Measurements from ENCODE around the gene CRNKL1.

CRNKL1 gene

DNA sequence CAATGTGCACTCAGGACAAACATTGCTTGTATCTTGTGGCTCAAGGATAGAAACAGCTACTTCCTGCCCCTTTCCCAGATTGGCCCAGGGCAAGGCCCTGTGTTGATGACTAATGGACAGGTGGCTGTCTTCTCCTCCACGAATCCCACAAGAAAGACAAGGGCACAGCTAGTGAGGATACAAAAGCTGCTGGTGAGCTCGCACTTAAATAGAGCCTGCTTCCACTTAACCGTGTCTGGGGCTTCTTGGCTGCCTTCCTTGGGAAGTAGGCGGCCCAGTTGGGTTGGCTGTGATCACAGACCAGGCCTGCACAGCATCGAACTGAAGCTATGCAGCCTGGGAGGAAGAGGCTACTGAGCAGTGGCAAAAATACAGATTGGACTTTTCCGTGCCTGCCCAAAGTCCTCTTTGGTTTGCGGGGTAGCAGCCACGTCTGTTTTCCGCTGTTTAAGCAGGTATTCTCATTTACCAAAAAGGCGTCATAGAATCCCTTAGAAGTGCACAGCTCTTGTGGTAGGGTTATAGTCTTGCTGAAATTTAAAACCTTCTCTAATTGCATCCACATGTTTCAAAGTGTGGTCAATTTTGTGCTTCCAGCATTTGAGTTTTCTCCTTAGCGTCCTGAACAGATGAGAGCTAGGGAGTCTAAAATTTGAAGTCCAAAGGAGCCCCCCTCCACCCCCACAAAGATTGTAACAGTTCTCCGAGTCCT lies 58.2 kb downstream of the CRNKL1 start:
- Mint-ChIP-seq H3K27me3 (ENCODE audit: low read depth) (peaks cover 4% of the 10 kb centered on the region), H3K36me3 (ENCODE audit: low read depth) (no peaks in the 10 kb centered on the region)
- no peak for DNase-seq (ENCODE audit: low spot score)

GRCh38 chr20:19992996-19993908 lies 59.0 kb downstream of the CRNKL1 start:
- H3K27ac Mint-ChIP-seq = no peak overlapping the region
- peaks cover 4% of the 10 kb centered on the region for H3K27me3 Mint-ChIP-seq (ENCODE audit: low read depth)
- no peak overlapping the region for H3K4me3 Mint-ChIP-seq
- H3K9me3 Mint-ChIP-seq = no peaks in the 10 kb centered on the region
- DNase-seq (ENCODE audit: low spot score) = no peak
- no peaks in the 10 kb centered on the region for H3K36me3 Mint-ChIP-seq (ENCODE audit: low read depth)
- no peaks in the 10 kb centered on the region for H3K4me1 Mint-ChIP-seq (ENCODE audit: low read depth)

More for the DNA sequence above, 58.2 kb downstream of the CRNKL1 start:
- Mint-ChIP-seq H3K9me3 (no peaks in the 10 kb centered on the region), H3K4me3 (no peak overlapping the region), H3K4me1 (ENCODE audit: low read depth) (no peaks in the 10 kb centered on the region), H3K27ac (no peak overlapping the region)

- Mint-ChIP-seq H3K27me3 (ENCODE audit: low read depth) (peaks cover 4% of the 10 kb centered on the region), H3K4me1 (ENCODE audit: low read depth) (no peaks in the 10 kb centered on the region), H3K9me3 (no peaks in the 10 kb centered on the region), H3K36me3 (ENCODE audit: low read depth) (no peaks in the 10 kb centered on the region), H3K4me3 (no peak overlapping the region), H3K27ac (no peak overlapping the region)
- DNase-seq (ENCODE audit: low spot score) = no peak
These were observed 60.4 kb downstream of the CRNKL1 start for GRCh38 chr20:19991854-19992253.

GRCh38 chr20:19991308-19991707 lies 61.0 kb downstream of the CRNKL1 start:
- H3K9me3 Mint-ChIP-seq = no peaks in the 10 kb centered on the region
- H3K4me3 Mint-ChIP-seq = no peak overlapping the region
- no peaks in the 10 kb centered on the region for H3K36me3 Mint-ChIP-seq (ENCODE audit: low read depth)
- no peak overlapping the region for H3K27ac Mint-ChIP-seq
- no peak for DNase-seq (ENCODE audit: low spot score)
- peaks cover 7% of the 10 kb centered on the region for H3K27me3 Mint-ChIP-seq (ENCODE audit: low read depth)
- H3K4me1 Mint-ChIP-seq (ENCODE audit: low read depth) = no peaks in the 10 kb centered on the region

DNA sequence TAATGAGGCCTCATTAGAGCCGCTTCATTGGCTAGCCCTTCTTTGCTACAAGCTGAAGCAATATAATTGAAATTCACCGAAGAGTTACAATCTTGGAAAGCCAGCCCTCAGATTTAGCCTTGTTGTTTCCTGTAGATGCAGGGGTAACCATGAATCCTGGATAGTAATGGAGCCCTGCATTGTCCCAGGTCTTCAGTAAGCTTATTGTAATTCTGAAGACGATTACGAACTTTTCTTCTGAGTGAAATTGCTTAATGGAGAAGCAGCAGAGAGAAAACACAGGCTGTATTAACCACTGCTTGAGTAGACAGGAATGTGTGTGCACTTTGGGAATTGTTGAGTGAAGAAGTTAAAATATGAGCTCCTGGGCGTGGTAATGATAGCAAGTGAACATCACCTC lies 61.4 kb downstream of the CRNKL1 start:
- Mint-ChIP-seq H3K36me3 (ENCODE audit: low read depth) (no peaks in the 10 kb centered on the region), H3K27ac (no peak overlapping the region), H3K9me3 (no peaks in the 10 kb centered on the region), H3K4me1 (ENCODE audit: low read depth) (no peaks in the 10 kb centered on the region), H3K4me3 (no peak overlapping the region), H3K27me3 (ENCODE audit: low read depth) (peaks cover 7% of the 10 kb centered on the region)
- DNase-seq (ENCODE audit: low spot score) = no peak

- H3K4me3 Mint-ChIP-seq = no peak overlapping the region
- DNase-seq (ENCODE audit: low spot score) = no peak
- H3K4me1 Mint-ChIP-seq (ENCODE audit: low read depth) = no peaks in the 10 kb centered on the region
- H3K36me3 Mint-ChIP-seq (ENCODE audit: low read depth) = no peaks in the 10 kb centered on the region
- H3K27ac Mint-ChIP-seq = no peak overlapping the region
- H3K27me3 Mint-ChIP-seq (ENCODE audit: low read depth) = peaks cover 5% of the 10 kb centered on the region
- H3K9me3 Mint-ChIP-seq = no peaks in the 10 kb centered on the region
These were observed 65.2 kb downstream of the CRNKL1 start for GRCh38 chr20:19987046-19987445.

DNA sequence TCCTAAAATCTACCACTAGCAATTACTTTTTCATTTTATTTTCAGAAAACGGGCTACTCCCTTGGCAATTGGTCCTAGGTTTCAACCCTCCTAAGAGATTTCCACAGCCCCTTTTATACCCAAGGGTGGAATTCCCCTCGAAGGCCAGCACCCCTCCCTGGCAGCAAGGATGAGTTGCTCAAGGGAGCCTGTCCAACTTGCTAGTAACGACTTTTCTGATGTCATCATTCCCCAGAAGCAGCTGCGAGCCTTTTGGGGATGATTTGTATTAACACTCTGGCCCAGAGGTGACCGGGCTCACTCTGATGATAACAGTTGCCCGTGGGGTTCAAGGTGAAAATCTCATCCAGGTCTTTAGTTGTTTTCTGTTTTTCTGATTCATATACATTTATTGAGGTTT lies 65.8 kb downstream of the CRNKL1 start:
- H3K9me3 Mint-ChIP-seq = no peaks in the 10 kb centered on the region
- no peak for DNase-seq (ENCODE audit: low spot score)
- no peak overlapping the region for H3K27ac Mint-ChIP-seq
- H3K36me3 Mint-ChIP-seq (ENCODE audit: low read depth) = no peaks in the 10 kb centered on the region
- no peaks in the 10 kb centered on the region for H3K4me1 Mint-ChIP-seq (ENCODE audit: low read depth)
- H3K4me3 Mint-ChIP-seq = no peak overlapping the region
- peaks cover 3% of the 10 kb centered on the region for H3K27me3 Mint-ChIP-seq (ENCODE audit: low read depth)

Data from T-helper 2 cell treated with Interferon-gamma antibody and Interleukin-4, amounts not matched to agents 5 μg/mL and 100 μg/mL, for 36 hours (primary cell).